GM12873 (cell line): Measurements from ENCODE around the gene OSGEP.

Source experiments
- CTCF ChIP-seq: IDR thresholded peaks from 2 replicates; pipeline ENCODE4 v1.5.1; 2012; ENCODE audit warnings: low read depth, mild to moderate bottlenecking, moderate library complexity, low read length, control low read depth; ENCODE audit not compliant: insufficient read depth; ENCODE audit errors: missing control alignments

Gene OSGEP

DNA sequence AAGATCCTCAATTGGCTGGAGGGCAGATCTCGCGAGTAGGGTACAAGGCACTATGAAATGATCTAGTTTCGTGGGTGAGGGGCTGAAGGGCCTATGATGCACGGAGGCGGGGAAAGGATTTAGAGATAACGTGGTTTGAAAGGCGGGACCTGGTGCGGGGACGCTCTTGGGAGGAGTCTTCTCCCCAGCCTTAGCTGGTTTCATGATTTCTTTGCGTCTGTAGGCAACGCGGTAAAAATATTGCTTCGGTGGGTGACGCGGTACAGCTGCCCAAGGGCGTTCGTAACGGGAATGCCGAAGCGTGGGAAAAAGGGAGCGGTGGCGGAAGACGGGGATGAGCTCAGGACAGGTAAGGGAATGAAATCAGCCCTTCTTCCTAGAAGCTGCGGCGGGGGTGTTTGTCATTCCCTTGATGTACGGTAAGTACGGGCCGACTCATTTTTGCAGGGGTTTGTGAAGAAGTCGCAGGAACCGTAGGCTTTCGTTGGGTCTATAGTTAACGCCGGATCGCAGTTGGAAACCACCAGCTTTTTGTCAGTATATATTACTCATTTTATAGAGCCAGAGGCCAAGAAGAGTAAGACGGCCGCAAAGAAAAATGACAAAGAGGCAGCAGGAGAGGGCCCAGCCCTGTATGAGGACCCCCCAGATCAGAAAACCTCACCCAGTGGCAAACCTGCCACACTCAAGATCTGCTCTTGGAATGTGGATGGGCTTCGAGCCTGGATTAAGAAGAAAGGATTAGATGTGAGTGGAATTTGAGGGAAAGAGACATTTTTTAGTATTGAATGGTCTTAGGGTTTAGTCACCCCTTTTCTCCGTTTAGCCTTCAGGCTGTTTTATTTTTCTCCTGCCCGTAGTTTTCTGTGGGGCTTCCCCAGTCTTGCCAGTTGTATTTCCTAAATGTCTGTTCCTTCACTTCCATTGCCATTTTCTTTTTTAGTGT lies 1.0 kb upstream of the OSGEP start:
- no peak for TF ChIP-seq CTCF

GRCh38 chr14:20446889-20447288 lies 7.7 kb downstream of the OSGEP start:
- TF ChIP-seq CTCF, result no peak

GRCh38 chr14:20441461-20441860 lies 13.2 kb downstream of the OSGEP start:
- no peak for TF ChIP-seq CTCF

DNA sequence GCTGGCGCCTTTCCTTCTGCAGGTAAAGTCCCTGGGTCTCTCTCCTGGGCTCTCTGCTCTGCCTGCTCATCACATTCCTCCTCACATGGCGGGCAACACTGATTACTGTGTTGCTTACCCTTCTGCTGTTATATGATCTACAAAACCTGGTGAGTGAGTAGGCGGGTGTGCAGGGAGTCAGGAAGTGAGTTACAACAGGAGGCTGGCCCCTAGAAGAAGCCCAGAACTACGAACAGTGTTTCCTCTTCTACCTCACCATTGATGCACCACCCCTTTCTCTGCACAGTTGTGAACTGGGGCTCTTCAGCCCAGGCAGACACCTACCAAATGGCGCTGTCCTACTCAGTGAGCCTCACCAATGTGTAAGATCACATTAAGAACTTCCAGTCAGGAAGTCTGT lies 13.7 kb downstream of the OSGEP start:
- TF ChIP-seq CTCF, result no peak

DNA sequence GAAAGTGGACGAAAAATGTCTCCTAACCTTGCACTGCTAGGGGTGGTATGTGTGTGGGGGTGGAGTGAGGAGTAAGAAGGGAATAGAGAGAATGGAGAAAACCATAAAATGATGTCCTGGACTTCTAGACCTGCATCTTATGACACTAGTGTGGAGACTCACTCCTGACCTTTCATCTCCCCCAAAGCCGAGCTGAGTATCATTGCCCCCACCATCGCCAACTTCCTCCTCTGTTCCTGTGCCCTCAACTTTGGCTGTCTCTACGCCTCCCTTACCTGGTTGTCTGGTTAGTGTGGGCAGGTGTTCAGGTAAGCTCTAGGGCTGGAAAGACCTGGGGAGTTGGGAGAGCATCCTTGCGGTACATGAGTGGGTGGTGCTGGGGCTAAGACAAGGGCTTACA lies 14.1 kb downstream of the OSGEP start:
- no peak for TF ChIP-seq CTCF

DNA sequence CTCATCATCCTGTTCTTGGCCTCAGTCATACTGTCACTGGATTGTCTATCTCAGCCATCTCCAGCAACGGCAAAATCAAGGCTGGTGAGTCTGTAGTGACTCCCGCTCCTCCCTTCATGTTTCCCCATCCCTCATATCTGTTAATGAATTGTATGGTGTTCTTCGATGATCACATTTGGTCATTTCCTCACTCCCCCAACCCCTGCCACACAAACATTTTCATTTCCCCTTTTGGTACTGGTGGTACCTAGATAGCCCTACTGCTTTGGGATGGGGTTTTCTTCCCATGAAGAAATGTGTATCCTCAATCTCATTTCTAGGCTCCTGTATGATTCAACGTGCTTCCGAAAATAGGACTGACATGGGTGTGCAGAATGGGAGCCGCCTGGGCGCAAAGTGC lies 15.9 kb downstream of the OSGEP start:
- no peak for TF ChIP-seq CTCF

DNA sequence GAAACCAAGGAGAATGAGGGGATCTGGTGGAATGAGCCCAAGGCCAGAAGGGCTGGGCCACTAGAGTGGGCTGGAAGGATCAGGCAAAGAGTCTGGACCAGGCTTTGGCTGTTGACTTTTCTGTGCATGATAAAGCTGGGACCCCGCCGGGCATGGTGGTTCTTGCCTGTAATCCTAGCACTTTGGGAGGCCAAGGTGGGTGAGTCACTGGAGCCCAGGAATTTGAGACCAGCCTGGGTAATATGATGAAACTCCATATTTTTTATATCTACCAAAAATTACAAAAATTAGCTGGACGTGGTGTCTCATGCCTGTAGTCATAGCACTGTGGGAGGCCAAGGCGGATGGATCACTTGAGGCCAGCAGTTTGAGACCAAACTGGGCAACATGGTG lies 18.3 kb downstream of the OSGEP start:
- no peak for TF ChIP-seq CTCF
